Stomach (tissue), 9 donors: ENCODE data around the gene ATG14. TPM values are rescaled to one million over a fixed set of nuclear protein-coding genes. Genes with fewer than 3 reads are reported as not detected.
A peak's percentile ranks its signal among the peaks of the same experiment; 100 is the strongest.

Experiments used
- DNase-seq, 2 donors: peaks; one replicate each; pipeline versions ENCODE4 v3.0.0 to v3.0.0-alpha.2; 2013 to 2019
- H3K27ac ChIP-seq, 5 donors: fragments of 200-600 bp in 4 of 5; sonication (generic) in 4 of 5; one replicate each; pipeline ENCODE4 v1.5.1; 2013 to 2019; ENCODE audit warnings: mild to moderate bottlenecking in 1 of 5, moderate library complexity in 1 of 5
- H3K27me3 ChIP-seq, 3 donors: fragments of 200-600 bp; sonication (generic); one replicate each; pipeline ENCODE4 v1.5.1; 2017 to 2019; ENCODE audit warnings: mixed run types in 1 of 3
- H3K36me3 ChIP-seq, 4 donors: fragments of 200-600 bp; sonication (generic); 1 replicate in 3 of 4; 2 replicates in 1 of 4; pipeline ENCODE4 v1.5.1; 2016 to 2019
- H3K4me1 ChIP-seq, 4 donors: fragments of 200-600 bp; sonication (generic); one replicate each; pipeline ENCODE4 v1.5.1; 2016 to 2019
- H3K4me3 ChIP-seq, 4 donors: fragments of 200-600 bp; sonication (generic) in 3 of 4; one replicate each; pipeline ENCODE4 v1.5.1; 2016 to 2019; ENCODE audit warnings: mild to moderate bottlenecking in 1 of 4
- H3K9me3 ChIP-seq, 4 donors: fragments of 200-600 bp; sonication (generic); one replicate each; pipeline ENCODE4 v1.5.1; 2016 to 2019
- CTCF ChIP-seq, 7 experiments: fragments of 450-650 bp in 4 of 7; fragments of 200-600 bp in 3 of 7; sonication (generic) in 3 of 7; IDR thresholded peaks; one replicate each; pipeline ENCODE4 v1.5.1; 2016 to 2019; ENCODE audit warnings: antibody characterized with exemption in 7 of 7, control low read depth in 2 of 7, mild to moderate bottlenecking in 1 of 7
- EP300 ChIP-seq: sonication (generic); formaldehyde crosslinking; IDR thresholded peaks from one replicate; pipeline ENCODE4 v1.6.1; 2017; ENCODE audit warnings: antibody characterized with exemption
- POLR2A ChIP-seq, 4 donors: fragments of 450-650 bp; IDR thresholded peaks; one replicate each; pipeline ENCODE4 v1.6.1; 2016; ENCODE audit warnings: antibody characterized with exemption in 4 of 4, control low read depth in 2 of 4, mild to moderate bottlenecking in 1 of 4, moderate library complexity in 1 of 4
- POLR2AphosphoS5 ChIP-seq, 3 donors: sonication (generic); formaldehyde crosslinking; IDR thresholded peaks; one replicate each; pipeline ENCODE4 v1.6.1; 2016; ENCODE audit warnings: antibody characterized with exemption in 3 of 3
- WGBS, 5 donors: extraction: QIAGEN DNeasy Blood & Tissue Kit in 3 of 5; methylation state at CpG; one replicate each; pipeline versions ENCODE4 v1.1.5 to v1.1.7; 2013 to 2018; 5-methylcytosine and 5-hydroxymethylcytosine counted together
- intact Hi-C: fragments of 100-400 bp; cut with DNase I; formaldehyde crosslinking; loops from one replicate; pipeline ENCODE4 v1.15.1; 2023; ENCODE audit warnings: low total_unique reads
- polyA plus RNA-seq, 3 donors: library from polyadenylated mRNA; stranded (reverse); fragments of 200-250 nt; gene quantifications; one replicate each; pipeline ENCODE4 v1.2.3, GENCODE V29; 2013
- total RNA-seq, 5 donors: library from RNA; depleted of rRNA; stranded (reverse); fragments of >200 nt; gene quantifications; one replicate each; pipeline versions ENCODE4 v1.1.0 to v1.2.3, GENCODE V29; 2014 to 2016
- donor health status: healthy with polysubstance abuse.
- donor health status: Bipolar disorder and iron deficiency.
- donor health status: healthy.

Gene ATG14
- total and polyA plus RNA-seq, 8 donors = 3.3 to 29.7 (median 5.8) TPM

- no peaks in the 10 kb centered on the region for H3K9me3 ChIP-seq
- 8 to 23% (median 13%) methylated on average over 13 of the region's 13 CpGs for WGBS, 5 donors
- DNase-seq = peak; percentile 37 to 84
- H3K27me3 ChIP-seq = no peaks in the 10 kb centered on the region
- peaks cover 7 to 32% (median 21%) of the 10 kb centered on the region in 4 donors for H3K4me1 ChIP-seq
- peak; percentile 32 to 84 (median 79) for TF ChIP-seq POLR2AphosphoS5 (IDR thresholded peaks at IDR 0.05)
- no peak for TF ChIP-seq EP300
- no peaks in the 10 kb centered on the region for H3K36me3 ChIP-seq
- peak overlapping the region; percentile 49 to 71 (median 69) for H3K27ac ChIP-seq
- H3K4me3 ChIP-seq = peak overlapping the region in 3 of 4 donors; percentile 4 to 25 (median 15)
- intact Hi-C loops = no loop called here
Measured at GRCh38 chr14:55454264-55455002, 42.8 kb upstream of the ATG14 start.

- intact Hi-C loops = no loop called here
- no peak for TF ChIP-seq CTCF (IDR thresholded peaks at IDR 0.05)
- TF ChIP-seq POLR2AphosphoS5 (IDR thresholded peaks at IDR 0.05) = no peak
- TF ChIP-seq POLR2A (IDR thresholded peaks at IDR 0.05) = no peak
- no peak for TF ChIP-seq EP300
- no peak overlapping the region for H3K27ac ChIP-seq
- no peaks in the 10 kb centered on the region for H3K9me3 ChIP-seq
- H3K4me1 ChIP-seq = peaks cover 7 to 42% (median 24%) of the 10 kb centered on the region in 4 donors
- H3K36me3 ChIP-seq = no peaks in the 10 kb centered on the region
- no peaks in the 10 kb centered on the region for H3K27me3 ChIP-seq
- H3K4me3 ChIP-seq = no peak overlapping the region
- WGBS, 5 donors = 55 to 64% (median 60%) methylated on average over 2 of the region's 2 CpGs
- no peak for DNase-seq
Measured at GRCh38 chr14:55451950-55452349, 40.3 kb upstream of the ATG14 start.

- Histone ChIP-seq H3K4me3 (no peak overlapping the region), H3K9me3 (no peaks in the 10 kb centered on the region), H3K36me3 (no peaks in the 10 kb centered on the region), H3K27me3 (no peaks in the 10 kb centered on the region), H3K4me1 (peaks cover 7 to 42% (median 24%) of the 10 kb centered on the region in 4 donors), H3K27ac (no peak overlapping the region)
- 41 to 59% (median 44%) methylated on average over 4 of the region's 4 CpGs for WGBS, 5 donors
- DNase-seq = no peak
- no peak for TF ChIP-seq CTCF (IDR thresholded peaks at IDR 0.05)
- no peak for TF ChIP-seq POLR2AphosphoS5 (IDR thresholded peaks at IDR 0.05)
- TF ChIP-seq POLR2A (IDR thresholded peaks at IDR 0.05) = no peak
- intact Hi-C loops = no loop called here
Measured at GRCh38 chr14:55451398-55451797, 39.8 kb upstream of the ATG14 start.

- intact Hi-C loops = no loop called here
- Histone ChIP-seq H3K9me3 (no peaks in the 10 kb centered on the region), H3K36me3 (no peaks in the 10 kb centered on the region), H3K4me1 (peaks cover 7 to 42% (median 26%) of the 10 kb centered on the region in 4 donors), H3K27me3 (no peaks in the 10 kb centered on the region), H3K27ac (no peak overlapping the region), H3K4me3 (no peak overlapping the region)
- TF ChIP-seq POLR2AphosphoS5 (IDR thresholded peaks at IDR 0.05) (no peak), POLR2A (IDR thresholded peaks at IDR 0.05) (no peak)
- DNase-seq = no peak
Measured at GRCh38 chr14:55450987-55451386, 39.4 kb upstream of the ATG14 start.

GRCh38 chr14:55450539-55450938 lies 38.9 kb upstream of the ATG14 start:
- H3K27ac ChIP-seq = no peak overlapping the region
- TF ChIP-seq CTCF (IDR thresholded peaks at IDR 0.05) = no peak
- no peak for TF ChIP-seq EP300
- TF ChIP-seq POLR2AphosphoS5 (IDR thresholded peaks at IDR 0.05) = no peak
- TF ChIP-seq POLR2A (IDR thresholded peaks at IDR 0.05) = no peak
- peaks cover 7 to 42% (median 26%) of the 10 kb centered on the region in 4 donors for H3K4me1 ChIP-seq
- no peak for DNase-seq
- no peaks in the 10 kb centered on the region for H3K27me3 ChIP-seq
- H3K4me3 ChIP-seq = no peak overlapping the region
- no peaks in the 10 kb centered on the region for H3K36me3 ChIP-seq
- WGBS, 5 donors = 67 to 76% (median 70%) methylated on average over 3 of the region's 3 CpGs
- intact Hi-C loops = no loop called here
- H3K9me3 ChIP-seq = no peaks in the 10 kb centered on the region
